Measurements from ENCODE around the gene MGAT5.
A peak's percentile ranks its signal among the peaks of the same experiment; 100 is the strongest.

The MGAT5 gene

DNA sequence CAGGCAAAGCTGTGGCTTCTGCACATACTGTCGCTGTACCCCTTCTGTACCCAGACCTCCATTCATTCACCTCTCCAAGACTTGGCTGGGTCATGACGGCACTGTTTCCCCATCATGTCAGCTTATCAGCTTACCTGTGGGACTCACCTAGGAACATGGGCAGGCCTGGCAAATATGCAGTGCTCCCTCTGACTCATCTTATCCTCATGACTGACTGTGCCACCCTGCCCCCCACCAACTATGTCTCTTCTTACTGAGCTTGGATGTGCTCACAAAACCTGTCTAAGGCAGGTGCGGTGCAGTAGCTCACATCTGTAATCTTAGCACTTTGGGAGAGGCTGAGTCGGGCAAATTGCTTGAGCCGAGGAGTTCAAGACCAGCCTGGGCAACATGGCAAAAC lies 152.4 kb downstream of the MGAT5 start:
- no peak for DNase-seq

DNA sequence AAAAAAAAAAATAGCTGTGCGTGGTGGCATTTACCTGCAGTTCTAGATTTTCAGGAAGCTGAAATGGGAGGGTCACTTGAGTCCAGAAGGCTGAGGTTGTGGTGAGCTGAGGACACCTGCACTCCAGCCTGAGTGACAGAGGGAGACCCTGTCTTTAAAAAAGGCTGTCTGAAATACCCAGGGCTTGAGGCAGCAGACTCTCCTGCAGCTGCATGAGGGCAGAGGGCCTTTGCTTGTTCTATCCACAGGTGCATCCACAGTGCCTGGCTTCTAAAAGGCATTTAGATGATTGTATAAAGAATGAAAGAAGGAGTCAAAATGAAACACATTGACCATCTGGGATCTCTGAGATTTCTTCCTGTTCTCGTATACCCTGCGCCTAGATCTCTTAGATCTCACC lies 152.9 kb downstream of the MGAT5 start:
- DNase-seq = no peak

DNA sequence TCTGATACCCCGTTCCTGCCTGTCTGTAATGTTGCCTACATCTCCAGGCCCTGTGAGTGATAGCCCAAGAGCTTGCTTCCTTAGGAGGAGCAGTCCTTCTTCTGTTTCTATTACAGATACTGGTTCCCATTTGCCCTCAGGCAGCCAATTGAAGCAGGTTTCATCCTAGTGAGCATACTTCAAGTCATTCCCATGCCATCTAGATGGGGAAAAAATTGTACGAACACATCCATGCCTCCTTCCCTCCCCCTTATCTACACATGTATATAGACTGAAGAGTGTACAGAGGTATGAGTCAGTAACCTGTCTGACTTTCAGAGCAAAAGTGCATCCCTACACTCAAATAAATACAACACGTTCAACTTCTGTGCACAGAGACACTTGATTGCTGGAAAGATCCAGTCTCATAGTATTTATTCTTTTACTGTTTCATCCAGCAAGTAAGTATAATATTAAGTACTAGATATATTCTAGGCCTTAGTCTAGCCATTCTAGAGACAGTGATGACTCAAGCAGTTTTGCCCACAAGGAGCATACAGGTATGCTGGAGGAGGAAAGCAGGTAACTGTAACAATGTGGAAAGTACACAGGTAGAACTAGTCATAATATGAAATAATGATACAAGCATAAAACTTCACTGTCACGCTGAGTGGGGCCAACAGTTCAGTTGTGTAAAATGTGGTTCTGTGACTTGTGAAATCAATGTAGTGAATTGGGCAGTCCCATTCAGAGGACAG lies 153.4 kb downstream of the MGAT5 start:
- no peak for DNase-seq

DNA sequence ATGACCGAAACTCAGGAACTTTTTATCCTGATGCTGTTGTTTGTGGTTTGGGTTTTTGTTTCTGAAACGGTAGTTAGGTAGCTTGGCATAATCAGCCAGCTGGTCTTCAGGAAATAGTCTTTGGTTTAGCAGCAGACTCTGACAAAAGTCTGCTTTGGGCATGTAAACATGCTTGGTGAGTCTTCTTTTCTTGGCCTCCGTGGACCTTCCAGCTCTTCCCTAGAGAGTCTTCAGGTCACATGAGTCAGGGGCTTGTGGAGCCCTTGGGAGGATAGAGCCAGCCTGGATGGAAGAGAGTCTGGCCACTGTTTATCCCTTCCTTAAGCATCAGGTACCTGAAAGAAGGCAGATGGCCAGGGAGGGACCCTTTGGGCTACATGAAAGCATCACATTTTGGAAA lies 154.5 kb downstream of the MGAT5 start:
- DNase-seq = no peak

DNA sequence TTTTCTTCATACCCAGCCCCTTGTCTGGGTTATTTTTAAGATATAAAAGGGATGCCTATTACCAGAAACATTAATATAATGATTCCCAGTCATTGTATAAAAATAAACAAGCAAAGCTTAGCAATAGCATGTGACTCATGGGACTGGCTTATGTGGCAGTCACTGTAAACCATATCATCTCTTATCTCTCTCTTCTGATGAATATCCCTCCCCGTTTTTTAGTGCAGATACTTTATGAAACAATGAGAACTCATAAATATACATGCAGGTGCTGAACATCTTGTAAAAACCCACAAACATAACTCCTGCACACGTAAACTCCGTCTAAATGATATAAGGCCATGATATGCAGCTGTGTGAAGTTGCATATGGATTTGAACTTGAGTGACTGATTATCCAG lies 154.9 kb downstream of the MGAT5 start:
- no peak for DNase-seq

DNA sequence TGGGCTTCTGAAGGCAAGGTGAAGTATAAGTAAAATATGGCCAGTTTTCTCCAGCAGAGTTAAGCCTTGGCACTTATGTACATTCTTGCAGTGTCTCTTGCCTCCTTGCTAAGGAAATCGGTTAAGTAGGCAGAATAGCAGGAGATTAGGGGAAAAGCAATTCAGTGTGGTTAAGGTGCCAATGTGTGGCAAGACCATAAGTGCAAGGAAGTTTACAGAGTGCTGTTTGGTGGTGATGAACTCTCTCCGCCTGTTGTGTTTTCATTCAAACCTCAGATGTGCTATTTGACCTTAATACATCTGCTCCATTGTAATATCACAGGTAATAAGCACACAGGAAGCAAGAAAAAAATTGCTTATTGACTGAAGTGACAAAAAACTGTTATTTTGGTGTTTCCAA lies 156.1 kb downstream of the MGAT5 start:
- no peak for DNase-seq

DNA sequence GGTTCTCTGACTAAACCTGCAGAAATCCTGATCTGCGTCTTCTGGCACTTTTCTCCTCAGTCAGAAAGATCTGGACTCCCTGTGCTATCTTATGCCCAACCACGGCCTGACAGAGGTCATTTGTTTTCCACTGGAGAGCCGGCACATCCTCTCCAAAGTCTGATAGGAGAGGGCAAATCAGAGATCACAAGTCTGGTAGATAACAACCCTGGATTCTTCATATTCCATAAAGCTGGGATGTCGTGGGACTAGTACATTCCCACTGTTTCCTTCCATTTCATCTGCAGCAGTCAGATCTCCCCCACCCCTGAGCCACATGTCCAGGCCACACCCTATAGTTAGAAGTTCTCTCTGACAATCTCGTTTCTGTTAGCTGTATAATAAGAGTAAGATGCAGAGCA lies 157.0 kb downstream of the MGAT5 start:
- no peak for DNase-seq

DNA sequence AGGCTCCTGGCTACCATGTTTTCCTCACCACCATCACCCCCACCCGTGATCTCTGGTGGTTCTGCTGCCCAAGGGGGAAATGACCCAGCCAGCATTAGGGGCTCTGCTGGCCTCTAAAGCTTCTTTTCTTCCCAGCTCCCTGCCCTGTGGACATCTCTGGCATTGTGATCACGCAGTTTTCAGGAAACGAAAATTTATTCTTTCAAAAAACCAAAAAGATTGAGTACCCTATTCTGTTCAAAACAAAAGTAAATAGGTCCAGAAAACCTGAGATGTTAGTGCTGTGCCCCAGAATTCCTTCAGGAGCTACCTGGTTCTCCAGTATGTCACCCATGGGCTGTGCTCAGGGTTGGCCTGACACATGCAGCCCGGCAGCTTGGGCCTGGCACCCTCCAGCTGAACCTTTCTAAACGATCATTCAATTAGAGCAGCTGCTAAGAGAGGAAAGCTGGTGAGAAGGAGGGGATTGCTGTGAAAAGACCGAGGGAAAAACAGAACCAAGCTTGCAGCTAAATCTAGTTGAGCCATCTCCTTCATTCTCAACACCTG lies 157.5 kb downstream of the MGAT5 start:
- no peak for DNase-seq

DNA sequence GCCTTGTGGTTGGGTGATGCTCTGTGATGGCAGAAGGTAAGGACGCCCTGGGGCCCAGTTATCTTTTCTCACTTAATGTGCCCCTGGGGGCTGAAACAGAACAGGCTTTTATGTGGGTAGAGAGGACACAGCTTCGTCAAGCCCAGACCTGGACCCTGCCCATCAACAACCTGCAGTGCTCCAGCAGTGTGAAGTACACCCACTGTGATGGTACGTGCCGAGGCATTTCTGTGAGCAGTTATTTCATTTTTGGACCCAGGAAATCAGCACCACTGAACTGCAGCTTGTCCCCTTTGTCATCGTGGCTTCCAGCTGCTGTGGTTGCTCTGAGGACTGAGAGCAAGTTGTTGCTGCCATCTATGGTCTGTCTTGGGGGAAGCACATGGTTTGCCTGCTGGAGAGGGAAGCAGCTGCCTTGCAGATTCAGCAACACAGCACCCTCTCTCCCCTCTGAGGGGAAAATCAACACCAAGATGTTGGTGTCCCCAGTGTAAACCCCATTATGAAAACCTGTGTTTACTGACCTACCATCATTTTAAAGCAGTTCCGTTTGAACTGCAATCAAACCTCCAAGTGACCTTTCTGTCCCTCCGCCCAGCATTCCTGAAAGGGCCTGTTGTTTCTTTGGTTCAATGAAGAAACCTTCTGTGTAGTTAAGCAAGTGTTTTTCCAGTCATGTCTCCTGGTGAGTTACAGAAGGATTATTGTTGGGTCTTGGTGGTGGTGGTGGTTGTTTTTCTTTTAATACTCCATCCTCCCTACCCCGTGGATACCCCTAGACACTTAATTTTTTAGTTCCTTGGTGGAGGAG lies 158.2 kb downstream of the MGAT5 start:
- DNase-seq = peak; percentile 66

DNA sequence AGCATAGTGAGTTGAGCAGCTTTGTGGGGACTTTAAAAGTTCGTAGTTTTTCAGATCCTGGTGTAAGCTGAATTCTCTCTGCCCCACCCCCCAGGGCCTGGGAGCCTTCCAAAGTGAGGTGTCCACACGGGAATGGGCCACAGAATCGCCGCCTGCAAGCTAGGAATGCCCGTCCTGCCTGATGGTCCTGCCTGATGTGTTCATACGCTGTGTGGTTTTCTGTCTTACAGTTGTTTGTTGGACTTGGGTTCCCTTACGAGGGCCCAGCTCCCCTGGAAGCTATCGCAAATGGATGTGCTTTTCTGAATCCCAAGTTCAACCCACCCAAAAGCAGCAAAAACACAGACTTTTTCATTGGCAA lies 158.7 kb downstream of the MGAT5 start:
- no peak for DNase-seq

DNA sequence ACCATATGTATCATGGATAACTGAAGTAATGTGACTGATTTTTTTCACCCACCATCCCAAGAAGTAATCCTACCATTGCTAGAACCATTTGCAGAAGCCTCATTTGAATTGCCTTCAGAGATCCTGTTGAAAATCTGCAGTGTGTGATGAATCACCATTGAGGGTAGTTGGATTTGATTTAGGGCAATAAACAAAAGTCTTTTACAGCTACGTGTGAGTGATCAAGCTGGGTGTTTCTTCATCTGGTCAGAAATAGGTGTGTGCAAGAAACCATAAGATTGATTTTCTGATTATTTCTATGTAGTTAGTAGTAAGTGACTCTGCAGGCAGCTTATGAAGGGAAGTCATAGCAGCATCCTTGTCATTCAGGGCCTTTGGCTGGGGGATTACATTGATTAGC lies 159.6 kb downstream of the MGAT5 start:
- DNase-seq = no peak

DNA sequence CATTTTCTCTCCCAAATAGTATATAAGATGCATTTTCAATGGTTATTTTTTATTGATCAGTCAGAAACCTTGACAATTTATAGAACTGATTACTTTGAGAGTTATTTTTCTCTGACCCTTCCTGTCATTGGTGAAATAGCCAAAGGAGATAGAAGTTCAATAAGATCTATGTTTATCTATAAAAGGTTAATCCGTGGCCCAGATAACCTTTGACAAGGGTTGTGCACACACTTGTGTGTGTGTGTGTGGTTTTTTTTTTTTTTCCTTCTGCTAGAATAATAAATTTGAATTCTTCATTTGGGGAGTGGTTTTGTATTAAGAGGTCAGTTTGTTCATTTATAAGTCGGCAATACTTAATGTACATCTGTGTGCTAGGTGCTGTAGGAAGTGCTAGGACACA lies 160.0 kb downstream of the MGAT5 start:
- DNase-seq = no peak

DNA sequence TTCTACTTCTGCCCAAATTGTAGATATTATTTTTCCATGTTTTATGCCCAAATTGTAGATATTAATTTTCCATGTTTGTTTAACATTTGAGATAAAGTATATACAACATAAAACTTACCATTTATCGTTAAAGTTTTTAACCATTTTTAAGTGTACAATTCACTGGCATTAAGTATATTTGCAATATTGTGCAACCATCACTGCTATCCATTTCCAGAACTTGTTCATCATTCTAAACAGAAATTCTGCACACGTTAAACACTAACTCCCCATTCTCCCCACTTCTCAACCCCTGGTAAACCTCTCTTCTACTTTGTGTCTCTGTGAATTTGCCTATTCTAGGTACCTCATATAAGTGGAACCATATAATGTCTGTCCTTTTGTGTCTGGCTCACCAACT lies 162.1 kb downstream of the MGAT5 start:
- no peak for DNase-seq

DNA sequence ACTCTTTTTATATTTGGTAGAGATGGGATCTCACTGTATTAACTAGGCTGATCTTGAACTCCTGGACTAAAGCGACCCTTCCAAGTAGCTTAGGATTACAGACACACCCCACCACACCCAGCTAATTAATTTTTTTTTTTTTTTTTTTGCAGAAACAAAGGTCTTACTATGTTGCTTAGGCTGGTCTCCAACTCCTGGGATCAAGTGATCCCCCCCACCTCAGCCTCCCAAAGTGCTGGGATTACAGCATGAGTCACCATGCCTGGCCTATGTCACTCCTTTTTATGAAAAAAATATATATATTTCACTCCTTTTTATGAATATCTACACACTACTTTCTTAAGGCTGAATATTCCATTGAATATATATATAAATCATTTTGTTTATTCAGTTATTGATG lies 162.8 kb downstream of the MGAT5 start:
- no peak for DNase-seq

DNA sequence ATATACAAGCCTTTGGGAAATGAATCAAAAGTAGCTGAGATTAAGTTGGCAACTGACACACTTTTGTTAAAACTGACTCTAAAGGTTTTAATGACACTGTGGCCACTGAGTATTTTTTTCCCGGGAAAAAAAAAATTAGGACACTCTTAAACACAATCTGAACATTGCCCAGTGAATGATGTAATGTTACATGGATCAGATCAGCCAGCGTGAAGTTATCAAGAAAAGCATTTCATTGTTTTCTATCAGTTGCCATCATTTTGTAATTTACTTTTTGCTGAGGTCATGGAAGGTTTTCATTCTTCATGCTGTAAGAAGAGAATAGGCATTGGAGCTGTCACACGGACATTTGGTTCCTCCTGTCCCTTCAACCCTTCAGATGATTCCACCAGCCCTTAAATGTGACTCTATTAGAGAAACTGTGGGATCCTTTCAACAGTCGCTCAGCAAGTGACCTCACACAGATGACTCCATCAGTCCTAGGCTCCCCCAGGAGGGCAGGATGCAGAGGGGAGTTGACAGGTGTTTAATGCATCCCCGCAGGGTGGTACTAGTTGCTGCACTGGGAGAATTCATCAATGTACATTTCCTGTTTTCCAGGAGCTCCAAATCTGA lies 164.2 kb downstream of the MGAT5 start:
- no peak for DNase-seq

DNA sequence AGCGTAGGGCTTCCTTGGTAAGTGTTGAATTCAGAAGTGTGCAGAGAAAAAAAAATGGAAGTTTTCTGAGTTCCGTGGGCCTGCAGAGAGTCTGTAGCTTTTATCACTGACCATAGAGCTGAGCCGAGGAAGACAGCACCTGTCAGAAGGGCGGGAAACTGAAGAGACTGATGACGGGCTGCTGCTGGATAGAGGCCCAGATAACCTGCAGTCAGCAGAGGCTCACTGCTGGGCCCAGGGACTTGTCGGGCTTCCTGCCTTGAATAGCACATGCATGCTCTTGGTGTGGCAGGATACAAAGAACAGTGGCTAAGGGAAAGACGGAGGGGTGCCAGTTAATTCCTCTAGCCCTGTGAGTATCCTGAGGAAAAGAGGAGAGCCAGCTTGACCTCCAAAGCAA lies 166.4 kb downstream of the MGAT5 start:
- no peak for DNase-seq

DNA sequence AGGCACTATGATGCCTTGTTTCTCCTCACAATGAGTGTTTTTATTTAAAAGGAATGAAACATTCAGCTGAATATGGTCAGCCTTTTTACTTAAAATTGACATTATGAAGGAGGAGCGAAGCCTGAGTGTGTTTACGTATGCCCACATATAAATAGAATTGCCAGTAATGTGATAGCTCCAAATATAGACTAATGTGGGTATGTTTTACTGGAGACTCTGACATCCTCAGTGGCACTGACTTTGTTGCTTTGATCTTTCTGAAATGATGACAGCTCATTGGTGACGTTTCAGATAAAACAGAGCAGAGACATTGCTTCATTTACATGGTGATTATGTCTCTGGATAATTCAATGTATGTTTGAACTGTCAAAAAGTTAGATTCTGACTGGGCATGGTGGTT lies 167.0 kb downstream of the MGAT5 start:
- DNase-seq = no peak

DNA sequence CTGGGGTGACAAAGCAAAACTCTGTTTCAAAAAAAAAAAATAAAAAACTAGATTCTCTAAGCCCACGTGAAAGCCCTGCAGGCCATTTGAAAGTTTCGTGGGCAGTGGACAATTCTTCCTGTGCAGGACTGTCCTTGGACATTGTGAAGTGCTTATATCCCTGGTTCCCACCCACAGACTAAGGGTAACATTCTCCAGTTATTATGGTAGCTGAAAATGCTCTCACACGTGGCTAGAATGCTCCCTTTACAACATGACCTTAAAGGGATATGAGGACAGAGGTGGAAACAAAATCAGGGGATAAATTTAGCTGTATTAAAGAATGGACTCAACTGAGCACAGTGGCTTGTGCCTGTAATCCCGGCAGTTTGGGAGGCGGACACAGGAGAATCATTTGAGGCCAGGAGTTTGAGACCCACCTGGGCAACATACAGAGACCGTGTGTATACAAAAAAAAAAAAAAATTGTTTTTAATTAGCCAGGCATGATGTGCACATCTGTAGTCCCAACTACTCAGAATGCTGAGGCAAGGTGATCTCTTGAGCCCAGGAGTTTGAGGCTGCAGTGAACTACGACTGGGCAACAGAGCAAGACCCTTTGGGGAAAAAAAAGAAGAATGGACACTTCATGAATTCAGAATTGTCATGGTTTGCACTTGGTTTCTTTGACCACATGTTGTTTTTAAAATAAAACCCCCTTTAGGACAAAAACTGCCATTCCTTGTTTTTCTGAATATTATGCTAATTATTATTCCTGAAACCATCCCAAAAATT lies 167.9 kb downstream of the MGAT5 start:
- DNase-seq = no peak

DNA sequence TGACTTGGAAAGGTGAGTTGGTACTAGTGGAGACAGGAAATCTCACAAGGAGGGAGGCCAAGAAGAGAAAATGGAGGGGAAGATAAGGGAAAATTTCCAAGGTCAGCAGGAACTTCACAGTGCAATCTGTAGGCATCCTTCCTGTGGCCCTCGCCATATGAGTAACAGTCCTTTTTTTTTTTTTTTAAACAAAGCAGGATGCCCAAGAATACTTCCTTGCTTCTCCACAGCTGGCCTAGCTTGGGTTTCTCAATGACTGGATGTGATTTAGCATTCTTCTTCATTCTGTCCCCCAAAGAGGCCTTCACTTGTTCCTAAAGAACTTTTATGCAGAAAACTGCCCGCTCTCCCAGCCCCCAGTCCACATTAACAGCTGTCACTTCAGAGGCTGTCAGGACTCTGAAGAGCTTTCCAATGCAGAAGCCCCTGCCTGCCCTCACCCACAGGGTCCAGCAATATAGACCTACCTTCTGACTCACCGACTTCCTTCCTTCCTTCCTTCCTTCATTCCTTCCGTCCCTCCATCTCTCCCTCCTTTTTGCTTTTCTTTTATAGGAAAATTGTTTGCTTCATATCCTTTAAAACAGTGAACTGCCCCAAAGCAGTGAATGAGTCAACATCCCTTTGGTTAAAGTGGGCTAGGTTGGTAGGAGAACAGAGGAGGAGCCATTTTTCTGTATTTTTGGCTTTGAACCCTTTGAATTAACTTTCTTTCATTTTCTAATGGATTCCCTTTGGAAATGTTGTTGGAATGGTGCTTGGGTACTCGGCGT lies 172.0 kb downstream of the MGAT5 start:
- no peak for DNase-seq

DNA sequence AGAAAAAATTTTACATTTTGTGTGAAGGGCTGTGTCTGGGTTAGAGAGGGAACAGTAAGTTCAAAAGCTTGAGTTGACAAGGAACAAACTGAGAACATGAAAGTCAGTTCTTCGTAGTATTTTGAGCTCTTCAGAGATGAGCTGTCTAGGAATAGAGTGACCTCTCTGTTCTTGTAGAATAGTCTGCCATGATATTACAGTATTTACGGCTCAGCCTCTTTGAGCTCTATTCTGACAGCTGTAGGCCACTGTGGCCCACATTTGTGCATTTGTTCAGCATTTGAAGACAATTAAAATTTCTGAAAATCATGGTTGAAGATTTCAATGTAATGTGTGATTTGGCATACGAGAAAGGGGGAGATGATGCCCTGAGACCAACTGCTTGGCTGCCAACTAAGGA lies 172.8 kb downstream of the MGAT5 start:
- no peak for DNase-seq

DNA sequence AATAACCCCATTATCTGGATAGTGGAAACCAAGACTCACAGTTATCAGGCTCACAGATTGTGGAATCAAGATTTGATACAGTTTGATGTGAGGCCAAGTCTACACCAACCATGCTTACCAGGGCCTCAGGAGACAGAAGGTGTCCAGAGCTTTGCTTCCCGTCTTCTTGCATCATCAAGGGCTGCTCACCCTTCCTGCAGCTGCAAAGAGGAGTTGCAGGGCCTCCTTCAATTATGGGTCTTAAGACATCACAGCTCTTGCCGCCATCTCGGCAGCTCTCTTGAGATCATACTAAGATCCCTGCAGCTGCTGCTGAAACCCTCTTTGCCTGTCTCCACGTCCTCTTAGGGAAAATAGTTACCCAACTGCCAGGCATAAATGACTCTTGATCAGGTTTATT lies 176.0 kb downstream of the MGAT5 start:
- DNase-seq = no peak

DNA sequence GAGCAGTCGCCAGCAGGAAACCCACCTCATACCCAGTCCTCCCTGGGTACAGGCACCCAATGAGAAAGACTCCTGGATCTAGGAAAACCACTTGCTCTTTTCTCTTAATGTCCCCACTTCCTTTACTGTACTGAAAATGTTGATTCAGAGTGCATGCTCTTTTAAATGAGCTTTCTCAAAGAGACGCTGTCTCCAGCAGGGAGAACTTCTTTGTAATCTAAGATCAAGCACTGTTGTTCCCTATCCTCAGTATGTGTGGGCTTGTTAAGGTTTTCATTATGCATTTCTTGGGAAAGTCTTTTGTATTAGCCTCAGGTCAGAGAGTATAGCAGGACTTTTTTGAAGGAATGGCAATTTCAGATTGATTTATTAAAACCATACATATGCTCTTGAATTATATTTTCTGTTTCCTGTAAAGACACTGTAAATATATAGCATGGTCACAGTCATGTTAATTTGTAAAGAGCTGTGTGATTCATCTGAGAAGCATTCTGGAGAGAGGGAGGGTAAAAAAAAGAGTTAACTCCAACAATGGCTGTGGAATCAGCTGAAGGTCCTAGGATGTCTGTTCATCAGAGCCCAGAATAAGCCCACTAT lies 178.1 kb downstream of the MGAT5 start:
- no peak for DNase-seq

All from NCI-H1436 treated with DMSO at 0.1 percent for 48 hours (cell line).